ENCODE results near the gene NEK1.

The NEK1 gene

GRCh38 chr4:169361756-169362155 lies 250.6 kb downstream of the NEK1 start:
- no peak for TF ChIP-seq FOXP2 (optimal IDR thresholded peaks at IDR 0.05; ENCODE audit: borderline replicate concordance, extremely low read depth, extremely low read length, insufficient read depth)
- no peak for TF ChIP-seq TAF1 (IDR thresholded peaks at IDR 0.05; ENCODE audit: borderline replicate concordance, insufficient read depth, low read length)
- TF ChIP-seq POLR2AphosphoS5 (IDR thresholded peaks at IDR 0.05; ENCODE audit: low read depth, low read length), result no peak
- no peak for TF ChIP-seq REST (IDR thresholded peaks at IDR 0.05; ENCODE audit: insufficient read depth in 1 of 2, low read depth in 2 of 2, low read length in 2 of 2)
- no peak for TF ChIP-seq SIN3A (IDR thresholded peaks at IDR 0.05; ENCODE audit: borderline replicate concordance, insufficient read depth, low read length)

- TF ChIP-seq SIN3A (IDR thresholded peaks at IDR 0.05; ENCODE audit: borderline replicate concordance, insufficient read depth, low read length) (no peak), TAF1 (IDR thresholded peaks at IDR 0.05; ENCODE audit: borderline replicate concordance, insufficient read depth, low read length) (no peak), POLR2AphosphoS5 (IDR thresholded peaks at IDR 0.05; ENCODE audit: low read depth, low read length) (no peak), FOXP2 (optimal IDR thresholded peaks at IDR 0.05; ENCODE audit: borderline replicate concordance, extremely low read depth, extremely low read length, insufficient read depth) (no peak), REST (IDR thresholded peaks at IDR 0.05; ENCODE audit: insufficient read depth in 1 of 2, low read depth in 2 of 2, low read length in 2 of 2) (no peak)
These were observed 252.4 kb downstream of the NEK1 start for GRCh38 chr4:169359961-169360360.

GRCh38 chr4:169352360-169352759 lies 260.0 kb downstream of the NEK1 start:
- TF ChIP-seq TAF1 (IDR thresholded peaks at IDR 0.05; ENCODE audit: borderline replicate concordance, insufficient read depth, low read length) (no peak), SIN3A (IDR thresholded peaks at IDR 0.05; ENCODE audit: borderline replicate concordance, insufficient read depth, low read length) (no peak), POLR2AphosphoS5 (IDR thresholded peaks at IDR 0.05; ENCODE audit: low read depth, low read length) (no peak), FOXP2 (optimal IDR thresholded peaks at IDR 0.05; ENCODE audit: borderline replicate concordance, extremely low read depth, extremely low read length, insufficient read depth) (no peak), REST (IDR thresholded peaks at IDR 0.05; ENCODE audit: insufficient read depth in 1 of 2, low read depth in 2 of 2, low read length in 2 of 2) (no peak)

GRCh38 chr4:169351872-169352271 lies 260.5 kb downstream of the NEK1 start:
- TF ChIP-seq TAF1 (IDR thresholded peaks at IDR 0.05; ENCODE audit: borderline replicate concordance, insufficient read depth, low read length) (no peak), FOXP2 (optimal IDR thresholded peaks at IDR 0.05; ENCODE audit: borderline replicate concordance, extremely low read depth, extremely low read length, insufficient read depth) (no peak), SIN3A (IDR thresholded peaks at IDR 0.05; ENCODE audit: borderline replicate concordance, insufficient read depth, low read length) (no peak), POLR2AphosphoS5 (IDR thresholded peaks at IDR 0.05; ENCODE audit: low read depth, low read length) (no peak), REST (IDR thresholded peaks at IDR 0.05; ENCODE audit: insufficient read depth in 1 of 2, low read depth in 2 of 2, low read length in 2 of 2) (no peak)

- TF ChIP-seq TAF1 (IDR thresholded peaks at IDR 0.05; ENCODE audit: borderline replicate concordance, insufficient read depth, low read length), result no peak
- TF ChIP-seq FOXP2 (optimal IDR thresholded peaks at IDR 0.05; ENCODE audit: borderline replicate concordance, extremely low read depth, extremely low read length, insufficient read depth), result no peak
- no peak for TF ChIP-seq POLR2AphosphoS5 (IDR thresholded peaks at IDR 0.05; ENCODE audit: low read depth, low read length)
- no peak for TF ChIP-seq REST (IDR thresholded peaks at IDR 0.05; ENCODE audit: insufficient read depth in 1 of 2, low read depth in 2 of 2, low read length in 2 of 2)
- TF ChIP-seq SIN3A (IDR thresholded peaks at IDR 0.05; ENCODE audit: borderline replicate concordance, insufficient read depth, low read length), result no peak
These were observed 263.8 kb downstream of the NEK1 start for GRCh38 chr4:169348541-169348940.

Measured in PFSK-1 (cell line).